ENCODE measurements around the gene GAS7. TPM values are rescaled to one million over a fixed set of nuclear protein-coding genes. Genes with fewer than 3 reads are reported as not detected.

The GAS7 gene
- total RNA-seq, 4 donors from 2014 or later: 62.6 to 122 (median 77.0) TPM

GRCh38 chr17:9999919-10000695 lies 198.3 kb downstream of the GAS7 start:
- H3K27ac ChIP-seq: no peak overlapping the region
- no peak for ATAC-seq
- no peaks in the 10 kb centered on the region for H3K27me3 ChIP-seq
- H3K4me1 ChIP-seq: peaks cover 0 to 24% (median 2%) of the 10 kb centered on the region in 3 donors
- no peaks in the 10 kb centered on the region for H3K9me3 ChIP-seq
- no peaks in the 10 kb centered on the region for H3K36me3 ChIP-seq
- H3K4me3 ChIP-seq: no peak overlapping the region
- TF ChIP-seq POLR2AphosphoS5 (IDR thresholded peaks at IDR 0.05): no peak
- TF ChIP-seq POLR2A (IDR thresholded peaks at IDR 0.05): no peak
- 72 to 82% methylated on average over 7 to 9 of the region's 9 CpGs for WGBS, 2 donors (ENCODE audit: low coverage in 1 of 2)

- no peaks in the 10 kb centered on the region for H3K27me3 ChIP-seq
- ATAC-seq: peak; percentile 34
- no peak overlapping the region for H3K27ac ChIP-seq
- TF ChIP-seq POLR2AphosphoS5 (IDR thresholded peaks at IDR 0.05): no peak
- no peak for TF ChIP-seq CTCF (IDR thresholded peaks at IDR 0.05)
- TF ChIP-seq EP300 (IDR thresholded peaks at IDR 0.05): no peak
- no peak for TF ChIP-seq POLR2A (IDR thresholded peaks at IDR 0.05)
- H3K4me1 ChIP-seq: peaks cover 0 to 15% (median 2%) of the 10 kb centered on the region in 3 donors
- H3K9me3 ChIP-seq: no peaks in the 10 kb centered on the region
- H3K36me3 ChIP-seq: no peaks in the 10 kb centered on the region
- no peak overlapping the region for H3K4me3 ChIP-seq
- WGBS, 2 donors (ENCODE audit: low coverage in 1 of 2): 55 to 60% methylated on average over 1 to 2 of the region's 3 CpGs
These were observed 200.3 kb downstream of the GAS7 start for GRCh38 chr17:9998060-9998459.

- no peak for TF ChIP-seq CTCF (IDR thresholded peaks at IDR 0.05)
- TF ChIP-seq POLR2A (IDR thresholded peaks at IDR 0.05): no peak
- no peak for TF ChIP-seq POLR2AphosphoS5 (IDR thresholded peaks at IDR 0.05)
- TF ChIP-seq EP300 (IDR thresholded peaks at IDR 0.05): no peak
- 57 to 86% methylated on average over 3 to 4 of the region's 4 CpGs for WGBS, 2 donors (ENCODE audit: low coverage in 1 of 2)
- Histone ChIP-seq H3K27me3 (no peaks in the 10 kb centered on the region), H3K4me3 (no peak overlapping the region), H3K36me3 (no peaks in the 10 kb centered on the region), H3K27ac (no peak overlapping the region), H3K9me3 (no peaks in the 10 kb centered on the region), H3K4me1 (no peaks in the 10 kb centered on the region)
- ATAC-seq: no peak
These were observed 203.6 kb downstream of the GAS7 start for GRCh38 chr17:9994761-9995160.

GRCh38 chr17:9991796-9992195 lies 206.6 kb downstream of the GAS7 start:
- H3K36me3 ChIP-seq: no peaks in the 10 kb centered on the region
- H3K4me3 ChIP-seq: no peak overlapping the region
- H3K27me3 ChIP-seq: no peaks in the 10 kb centered on the region
- peaks cover 0 to 15% (median 0%) of the 10 kb centered on the region in 3 donors for H3K4me1 ChIP-seq
- 79 to 94% methylated on average over 5 of the region's 7 CpGs for WGBS, 2 donors (ENCODE audit: low coverage in 1 of 2)
- no peaks in the 10 kb centered on the region for H3K9me3 ChIP-seq
- H3K27ac ChIP-seq: no peak overlapping the region
- ATAC-seq: no peak
- TF ChIP-seq CTCF (IDR thresholded peaks at IDR 0.05): no peak

- 78 to 81% methylated on average over 5 to 7 of the region's 7 CpGs for WGBS, 2 donors (ENCODE audit: low coverage in 1 of 2)
These were observed 207.1 kb downstream of the GAS7 start for GRCh38 chr17:9991351-9991750.

More at GRCh38 chr17:9991351-9991750, 207.1 kb downstream of the GAS7 start:
- no peak for ATAC-seq
- TF ChIP-seq CTCF (IDR thresholded peaks at IDR 0.05): no peak
- TF ChIP-seq POLR2A (IDR thresholded peaks at IDR 0.05): no peak
- Histone ChIP-seq H3K27me3 (no peaks in the 10 kb centered on the region), H3K4me3 (no peak overlapping the region), H3K27ac (no peak overlapping the region), H3K9me3 (no peaks in the 10 kb centered on the region), H3K4me1 (peaks cover 0 to 19% (median 0%) of the 10 kb centered on the region in 3 donors), H3K36me3 (no peaks in the 10 kb centered on the region)

All from gastroesophageal sphincter (tissue), 4 donors.